Stimulated activated memory B cell treated with anti-CD40 and anti-IgM and Interleukin-4, amounts not matched to agents 10 μg/mL and 1 μg/mL and 100 μg/mL, for 72 hours (primary cell): ENCODE results near the gene UBR2.
"Not testable (repeated sequence)": the region's sequence is repeated elsewhere in the genome, so short reads cannot be mapped to it uniquely, and the experiment has no call there.

Experiments used
- ATAC-seq: fragments of 150-1000 bp; cut with Tn5 transposase; 2 replicates; pipeline ENCODE4 v1.10.0; 2021
- H3K27ac Mint-ChIP-seq: one replicate; pipeline ENCODE4 v1.8.0; 2022; ENCODE audit warnings: mild to moderate bottlenecking, mixed read lengths
- H3K27me3 Mint-ChIP-seq: one replicate; pipeline ENCODE4 v1.8.0; 2022; ENCODE audit warnings: mixed read lengths
- H3K36me3 Mint-ChIP-seq: one replicate; pipeline ENCODE4 v1.8.0; 2022; ENCODE audit warnings: mixed read lengths
- H3K4me1 Mint-ChIP-seq: one replicate; pipeline ENCODE4 v1.8.0; 2022; ENCODE audit warnings: mixed read lengths
- H3K4me3 Mint-ChIP-seq: one replicate; pipeline ENCODE4 v1.8.0; 2022; ENCODE audit warnings: mild to moderate bottlenecking, moderate library complexity, mixed read lengths
- H3K9me3 Mint-ChIP-seq: one replicate; pipeline ENCODE4 v1.8.0; 2022; ENCODE audit warnings: mixed read lengths

UBR2 gene

DNA sequence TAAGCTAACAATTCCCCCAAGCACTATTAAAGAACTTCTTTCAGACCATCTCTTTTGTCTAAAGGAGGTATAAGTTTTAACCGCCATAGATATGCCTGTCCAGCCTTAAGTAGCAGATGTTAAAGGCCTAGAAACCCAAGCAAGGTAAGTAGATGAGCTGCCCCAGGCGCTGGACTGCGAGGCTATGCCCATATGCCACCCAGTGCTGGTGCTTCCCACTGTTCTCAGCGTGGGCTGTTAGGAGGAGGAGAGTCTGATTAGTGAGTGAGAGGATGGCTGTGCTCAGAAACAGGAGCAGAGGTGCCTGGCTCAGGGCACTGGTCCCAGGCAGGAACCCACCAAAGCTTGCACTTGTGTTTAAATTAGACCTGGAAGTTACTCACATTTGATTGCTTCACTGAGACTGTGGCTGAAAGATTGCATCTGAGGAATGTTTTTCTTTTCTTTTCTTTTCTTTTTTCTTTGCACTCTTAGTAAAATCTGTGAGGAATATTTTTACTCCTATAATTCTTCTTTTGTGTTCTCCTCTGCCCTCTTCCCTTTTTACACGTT lies 126.4 kb downstream of the UBR2 start:
- peaks cover 22% of the 10 kb centered on the region for H3K4me1 Mint-ChIP-seq
- H3K27me3 Mint-ChIP-seq: no peaks in the 10 kb centered on the region
- H3K36me3 Mint-ChIP-seq: peaks cover 65% of the 10 kb centered on the region
- H3K4me3 Mint-ChIP-seq: no peak overlapping the region
- H3K27ac Mint-ChIP-seq: peak overlapping the region; percentile 5
- no peak for ATAC-seq
- H3K9me3 Mint-ChIP-seq: no peaks in the 10 kb centered on the region

GRCh38 chr6:42690872-42691271 lies 127.0 kb downstream of the UBR2 start:
- Mint-ChIP-seq H3K4me1 (peaks cover 22% of the 10 kb centered on the region), H3K4me3 (no peak overlapping the region), H3K36me3 (peaks cover 59% of the 10 kb centered on the region), H3K9me3 (no peaks in the 10 kb centered on the region), H3K27me3 (no peaks in the 10 kb centered on the region), H3K27ac (peak overlapping the region; percentile 5)
- no peak for ATAC-seq

- Mint-ChIP-seq H3K27me3 (no peaks in the 10 kb centered on the region), H3K4me1 (peaks cover 22% of the 10 kb centered on the region), H3K9me3 (no peaks in the 10 kb centered on the region), H3K4me3 (no peak overlapping the region), H3K27ac (no peak overlapping the region), H3K36me3 (peaks cover 50% of the 10 kb centered on the region)
- ATAC-seq: no peak
These were observed 128.5 kb downstream of the UBR2 start for GRCh38 chr6:42692137-42692911.

- peaks cover 35% of the 10 kb centered on the region for H3K36me3 Mint-ChIP-seq
- peak overlapping the region; percentile 75 for H3K27ac Mint-ChIP-seq
- peaks cover 22% of the 10 kb centered on the region for H3K4me1 Mint-ChIP-seq
- H3K9me3 Mint-ChIP-seq: no peaks in the 10 kb centered on the region
- H3K4me3 Mint-ChIP-seq: no peak overlapping the region
- H3K27me3 Mint-ChIP-seq: no peaks in the 10 kb centered on the region
- ATAC-seq: peak; percentile 75
These were observed 130.0 kb downstream of the UBR2 start for GRCh38 chr6:42693725-42694323.

DNA sequence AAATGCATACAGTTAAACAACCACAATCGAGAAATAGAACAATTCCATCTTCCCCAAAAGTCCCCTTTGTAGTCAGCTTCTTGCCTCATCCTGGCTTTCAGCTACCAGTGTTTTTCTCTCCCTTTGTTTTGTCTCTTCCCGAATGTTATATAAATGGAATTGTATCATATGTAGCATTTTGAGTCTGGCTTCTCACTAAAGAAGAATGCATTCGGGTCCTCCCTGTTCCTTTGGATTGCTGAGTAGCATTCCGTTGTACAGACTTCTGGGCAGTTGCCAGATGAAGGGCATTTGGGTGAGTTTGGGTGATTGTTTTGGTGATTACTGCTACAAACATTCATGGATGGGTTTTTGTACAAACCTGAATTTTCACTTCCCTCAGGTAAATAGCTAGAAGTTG lies 130.8 kb downstream of the UBR2 start:
- Mint-ChIP-seq H3K27me3 (no peaks in the 10 kb centered on the region), H3K4me3 (no peak overlapping the region)

GRCh38 chr6:42696526-42697267 lies 132.9 kb downstream of the UBR2 start:
- no peak overlapping the region for H3K4me3 Mint-ChIP-seq
- H3K27me3 Mint-ChIP-seq: no peaks in the 10 kb centered on the region
- ATAC-seq: no peak
- no peaks in the 10 kb centered on the region for H3K9me3 Mint-ChIP-seq
- H3K36me3 Mint-ChIP-seq: peaks cover 12% of the 10 kb centered on the region
- peaks cover 22% of the 10 kb centered on the region for H3K4me1 Mint-ChIP-seq
- no peak overlapping the region for H3K27ac Mint-ChIP-seq

More for the DNA sequence above, 130.8 kb downstream of the UBR2 start:
- peaks cover 22% of the 10 kb centered on the region for H3K4me1 Mint-ChIP-seq
- no peaks in the 10 kb centered on the region for H3K9me3 Mint-ChIP-seq
- peaks cover 29% of the 10 kb centered on the region for H3K36me3 Mint-ChIP-seq
- H3K27ac Mint-ChIP-seq: peak overlapping the region; percentile 75
- ATAC-seq: no peak

DNA sequence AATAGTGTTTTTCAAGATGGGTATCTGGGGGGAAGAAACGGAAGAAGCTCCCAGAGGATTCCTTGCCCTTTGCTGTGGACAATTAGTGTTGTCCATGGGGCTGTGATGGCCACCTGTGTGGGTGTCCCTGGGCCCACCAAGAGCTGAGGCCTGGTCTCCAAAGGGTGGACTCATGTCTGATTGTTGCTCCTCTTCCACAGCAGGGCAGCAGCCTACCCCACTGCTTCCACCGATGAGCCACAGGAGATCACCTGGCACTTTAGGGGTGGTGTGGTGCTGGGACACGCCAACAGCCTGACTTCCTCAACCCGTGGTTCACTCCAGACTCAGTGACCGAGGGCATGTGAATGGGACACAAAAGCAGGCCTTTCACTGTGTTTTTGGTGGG lies 133.4 kb downstream of the UBR2 start:
- H3K27me3 Mint-ChIP-seq: no peaks in the 10 kb centered on the region
- no peak overlapping the region for H3K4me3 Mint-ChIP-seq
- peaks cover 11% of the 10 kb centered on the region for H3K36me3 Mint-ChIP-seq
- H3K9me3 Mint-ChIP-seq: no peaks in the 10 kb centered on the region
- ATAC-seq: no peak
- H3K27ac Mint-ChIP-seq: no peak overlapping the region
- peaks cover 22% of the 10 kb centered on the region for H3K4me1 Mint-ChIP-seq

DNA sequence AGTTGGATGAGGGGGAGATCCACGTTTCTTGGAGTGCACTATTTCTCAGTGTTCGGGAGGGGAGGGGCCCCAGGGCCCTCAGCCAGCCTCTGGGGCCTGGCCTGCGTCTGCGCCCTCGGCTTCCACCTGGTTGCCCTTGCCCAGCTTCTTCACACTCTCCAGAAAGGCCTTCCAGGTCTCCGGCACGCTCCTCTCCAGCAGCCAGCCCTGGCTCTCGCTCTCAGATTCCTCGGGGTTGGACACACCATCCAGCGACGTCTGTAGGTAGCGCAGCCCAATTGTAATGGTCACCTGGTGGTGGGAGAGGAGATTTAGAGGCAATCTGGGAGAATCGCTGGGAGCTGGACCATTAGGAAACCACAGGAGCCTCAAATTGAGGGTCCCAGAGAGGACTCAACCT lies 134.4 kb downstream of the UBR2 start:
- no peaks in the 10 kb centered on the region for H3K27me3 Mint-ChIP-seq
- no peak overlapping the region for H3K27ac Mint-ChIP-seq
- peaks cover 20% of the 10 kb centered on the region for H3K4me1 Mint-ChIP-seq
- peaks cover 11% of the 10 kb centered on the region for H3K36me3 Mint-ChIP-seq
- no peaks in the 10 kb centered on the region for H3K9me3 Mint-ChIP-seq
- no peak for ATAC-seq
- H3K4me3 Mint-ChIP-seq: no peak overlapping the region

GRCh38 chr6:42702200-42702599 lies 138.4 kb downstream of the UBR2 start:
- Mint-ChIP-seq H3K4me1 (no peaks in the 10 kb centered on the region), H3K9me3 (no peaks in the 10 kb centered on the region), H3K4me3 (no peak overlapping the region), H3K27me3 (no peaks in the 10 kb centered on the region), H3K36me3 (no peaks in the 10 kb centered on the region), H3K27ac (no peak overlapping the region)
- ATAC-seq: no peak

- not testable (repeated sequence) for H3K27ac Mint-ChIP-seq
These were observed 139.0 kb downstream of the UBR2 start for GRCh38 chr6:42702786-42703185.

DNA sequence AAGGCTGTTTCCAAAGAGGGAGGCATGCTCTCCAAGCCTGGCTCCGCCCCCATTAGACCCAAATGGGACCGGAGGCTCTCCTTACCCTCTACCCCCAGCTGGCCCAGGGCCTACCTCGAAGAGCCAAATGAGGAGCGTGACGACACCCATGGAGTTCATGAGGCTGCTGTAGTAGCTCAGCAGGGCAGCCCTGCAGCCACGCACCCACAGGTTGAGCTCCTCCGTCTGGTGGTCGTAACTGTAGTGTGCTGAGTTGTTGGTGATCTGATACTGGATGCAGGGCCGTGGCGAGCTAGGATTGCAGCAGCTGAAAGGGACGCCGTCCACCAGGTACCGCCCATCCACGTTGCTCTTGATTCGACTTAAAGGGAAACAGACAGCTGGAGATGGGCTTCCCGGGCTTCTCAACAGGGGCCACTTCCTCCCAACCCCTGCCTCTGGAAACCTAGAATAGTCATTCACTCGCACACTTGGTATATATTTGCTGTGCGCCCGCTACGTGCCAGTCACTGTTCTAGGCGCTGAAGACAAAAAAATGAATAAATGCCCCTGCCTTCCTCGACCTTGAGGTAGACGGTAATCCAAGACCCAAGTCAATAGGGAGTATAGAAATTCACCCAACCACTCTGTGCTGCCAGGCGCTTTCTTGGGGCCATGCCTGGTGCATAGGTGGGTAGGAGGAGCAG lies 140.6 kb downstream of the UBR2 start:
- no peaks in the 10 kb centered on the region for H3K9me3 Mint-ChIP-seq
- no peak overlapping the region for H3K4me3 Mint-ChIP-seq
- no peak overlapping the region for H3K27ac Mint-ChIP-seq
- ATAC-seq: no peak
- H3K4me1 Mint-ChIP-seq: no peaks in the 10 kb centered on the region
- H3K27me3 Mint-ChIP-seq: no peaks in the 10 kb centered on the region
- no peaks in the 10 kb centered on the region for H3K36me3 Mint-ChIP-seq

More at GRCh38 chr6:42702786-42703185, 139.0 kb downstream of the UBR2 start:
- H3K4me3 Mint-ChIP-seq, H3K9me3 Mint-ChIP-seq, H3K4me1 Mint-ChIP-seq, ATAC-seq, H3K27me3 Mint-ChIP-seq, H3K36me3 Mint-ChIP-seq: not testable (repeated sequence)

- no peaks in the 10 kb centered on the region for H3K27me3 Mint-ChIP-seq
- no peaks in the 10 kb centered on the region for H3K9me3 Mint-ChIP-seq
- ATAC-seq: no peak
- H3K4me3 Mint-ChIP-seq: no peak overlapping the region
- no peaks in the 10 kb centered on the region for H3K4me1 Mint-ChIP-seq
- no peak overlapping the region for H3K27ac Mint-ChIP-seq
- H3K36me3 Mint-ChIP-seq: no peaks in the 10 kb centered on the region
These were observed 141.1 kb downstream of the UBR2 start for GRCh38 chr6:42704937-42705374.

GRCh38 chr6:42707595-42707994 lies 143.8 kb downstream of the UBR2 start:
- Mint-ChIP-seq H3K36me3 (no peaks in the 10 kb centered on the region), H3K27ac (no peak overlapping the region), H3K9me3 (peaks cover 8% of the 10 kb centered on the region), H3K4me3 (no peak overlapping the region), H3K27me3 (no peaks in the 10 kb centered on the region), H3K4me1 (no peaks in the 10 kb centered on the region)
- no peak for ATAC-seq

DNA sequence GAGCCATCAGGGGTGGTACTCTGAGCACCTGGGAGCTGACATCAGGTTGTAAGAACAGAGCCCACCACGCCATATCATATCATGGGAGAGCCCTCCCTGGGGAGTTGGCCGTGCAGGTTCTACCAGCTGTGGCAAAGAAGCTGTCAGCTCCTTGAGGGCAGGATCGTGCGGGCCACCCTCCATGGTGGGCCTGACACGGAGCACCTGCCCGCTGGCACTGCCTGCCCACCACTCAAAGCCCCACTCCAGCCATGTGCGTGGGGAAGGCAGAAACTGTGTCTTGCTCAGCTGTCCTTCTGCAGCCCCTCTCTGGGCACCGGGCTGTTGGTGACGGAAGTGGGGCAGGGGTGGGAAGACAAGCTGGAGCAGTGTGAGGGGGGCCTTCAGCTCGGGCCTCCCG lies 144.3 kb downstream of the UBR2 start:
- Mint-ChIP-seq H3K9me3 (peaks cover 8% of the 10 kb centered on the region), H3K4me3 (no peak overlapping the region), H3K27ac (no peak overlapping the region), H3K4me1 (no peaks in the 10 kb centered on the region), H3K27me3 (no peaks in the 10 kb centered on the region), H3K36me3 (no peaks in the 10 kb centered on the region)
- no peak for ATAC-seq

DNA sequence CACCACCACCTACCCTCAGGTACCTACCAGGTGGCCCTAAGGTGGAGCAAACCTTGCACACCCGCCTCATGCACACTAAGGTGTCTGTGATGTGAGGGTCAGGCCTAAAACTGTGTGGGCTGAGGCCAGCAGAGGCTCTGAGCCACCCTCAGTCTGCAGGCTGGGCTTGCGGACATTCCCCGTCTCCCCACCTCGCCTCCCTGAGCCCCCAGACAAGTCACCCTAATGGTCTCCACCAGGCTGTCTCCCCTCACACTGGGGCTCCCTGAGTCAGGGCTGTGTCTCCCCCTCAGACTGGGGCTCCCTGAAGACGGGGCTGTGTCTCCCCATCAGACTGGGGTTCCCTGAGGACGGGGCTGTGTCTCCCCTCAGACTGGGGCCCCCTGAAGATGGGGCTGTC lies 146.0 kb downstream of the UBR2 start:
- no peak overlapping the region for H3K4me3 Mint-ChIP-seq
- H3K27ac Mint-ChIP-seq: no peak overlapping the region
- no peaks in the 10 kb centered on the region for H3K4me1 Mint-ChIP-seq
- H3K9me3 Mint-ChIP-seq: peaks cover 8% of the 10 kb centered on the region
- no peaks in the 10 kb centered on the region for H3K27me3 Mint-ChIP-seq
- ATAC-seq: no peak
- no peaks in the 10 kb centered on the region for H3K36me3 Mint-ChIP-seq
